ENCODE measurements around the gene ERCC5.

The ERCC5 gene

DNA sequence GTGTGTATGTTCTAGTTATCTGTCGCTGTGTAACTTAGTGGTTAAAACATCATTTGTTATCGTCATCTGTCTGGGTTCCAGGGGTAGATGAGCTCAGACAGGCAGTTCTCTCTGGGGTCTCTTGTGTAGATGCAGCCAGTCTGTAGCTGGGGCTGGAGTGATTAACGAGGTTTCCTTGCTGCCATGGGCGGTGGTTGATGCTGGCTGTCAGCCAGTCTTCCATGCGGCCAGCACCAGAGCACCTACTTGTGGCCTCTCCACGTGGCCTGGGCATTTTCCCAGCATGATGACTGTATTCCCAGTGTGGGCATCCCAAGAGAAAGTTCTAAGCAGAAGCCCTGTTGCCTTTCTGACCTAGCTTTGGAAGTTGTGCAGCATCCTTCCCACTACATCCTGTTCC, 10.7 kb downstream of the ERCC5 start:
- DNase-seq (ENCODE audit: low read depth): no peak
- TF ChIP-seq, protein P1, sequence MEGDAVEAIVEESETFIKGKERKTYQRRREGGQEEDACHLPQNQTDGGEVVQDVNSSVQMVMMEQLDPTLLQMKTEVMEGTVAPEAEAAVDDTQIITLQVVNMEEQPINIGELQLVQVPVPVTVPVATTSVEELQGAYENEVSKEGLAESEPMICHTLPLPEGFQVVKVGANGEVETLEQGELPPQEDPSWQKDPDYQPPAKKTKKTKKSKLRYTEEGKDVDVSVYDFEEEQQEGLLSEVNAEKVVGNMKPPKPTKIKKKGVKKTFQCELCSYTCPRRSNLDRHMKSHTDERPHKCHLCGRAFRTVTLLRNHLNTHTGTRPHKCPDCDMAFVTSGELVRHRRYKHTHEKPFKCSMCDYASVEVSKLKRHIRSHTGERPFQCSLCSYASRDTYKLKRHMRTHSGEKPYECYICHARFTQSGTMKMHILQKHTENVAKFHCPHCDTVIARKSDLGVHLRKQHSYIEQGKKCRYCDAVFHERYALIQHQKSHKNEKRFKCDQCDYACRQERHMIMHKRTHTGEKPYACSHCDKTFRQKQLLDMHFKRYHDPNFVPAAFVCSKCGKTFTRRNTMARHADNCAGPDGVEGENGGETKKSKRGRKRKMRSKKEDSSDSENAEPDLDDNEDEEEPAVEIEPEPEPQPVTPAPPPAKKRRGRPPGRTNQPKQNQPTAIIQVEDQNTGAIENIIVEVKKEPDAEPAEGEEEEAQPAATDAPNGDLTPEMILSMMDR (conservative IDR thresholded peaks at IDR 0.05; ENCODE audit: low read depth, low read length): no peak

DNA sequence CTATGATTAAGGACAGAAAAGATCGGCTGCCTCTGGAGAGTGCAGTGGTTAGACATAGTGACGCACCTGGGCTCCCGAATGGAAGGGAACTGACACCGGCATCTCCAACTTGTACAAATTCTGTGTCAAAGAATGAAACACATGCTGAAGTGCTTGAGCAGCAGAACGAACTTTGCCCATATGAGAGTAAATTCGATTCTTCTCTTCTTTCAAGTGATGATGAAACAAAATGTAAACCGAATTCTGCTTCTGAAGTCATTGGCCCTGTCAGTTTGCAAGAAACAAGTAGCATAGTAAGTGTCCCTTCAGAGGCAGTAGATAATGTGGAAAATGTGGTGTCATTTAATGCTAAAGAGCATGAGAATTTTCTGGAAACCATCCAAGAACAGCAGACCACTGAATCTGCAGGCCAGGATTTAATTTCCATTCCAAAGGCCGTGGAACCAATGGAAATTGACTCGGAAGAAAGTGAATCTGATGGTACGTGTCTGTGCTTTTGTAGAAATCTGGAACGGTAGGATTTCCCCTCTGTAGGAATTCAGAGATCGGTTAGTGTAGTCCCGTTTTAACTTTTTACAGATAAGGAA, 16.9 kb downstream of the ERCC5 start:
- DNase-seq (ENCODE audit: low read depth): no peak
- TF ChIP-seq, protein P1 (conservative IDR thresholded peaks at IDR 0.05; ENCODE audit: low read depth, low read length): no peak
- H3K4me3 ChIP-seq (ENCODE audit: low read length): no peak overlapping the region

More for the DNA sequence above, 10.7 kb downstream of the ERCC5 start:
- no peak overlapping the region for H3K4me3 ChIP-seq (ENCODE audit: low read length)

DNA sequence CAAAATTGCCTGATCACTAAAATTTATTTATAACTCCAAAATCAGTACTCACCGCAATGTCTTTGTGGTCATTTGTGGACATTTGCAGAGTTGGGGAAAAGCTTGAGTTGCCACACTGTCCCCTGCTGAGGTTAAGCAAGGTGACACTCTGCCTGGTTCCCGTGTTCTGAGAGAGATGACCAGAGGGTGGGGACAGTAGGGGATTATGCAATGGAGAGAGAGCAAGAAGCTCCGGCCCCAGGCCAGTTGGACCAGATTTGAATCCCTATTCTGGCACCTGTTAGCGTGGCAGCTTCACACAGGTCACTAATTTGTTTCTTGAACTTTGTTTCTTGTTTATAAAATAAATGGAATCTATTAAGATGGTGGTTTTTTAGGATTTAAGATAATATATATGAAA, 17.8 kb downstream of the ERCC5 start:
- TF ChIP-seq, protein P1 (conservative IDR thresholded peaks at IDR 0.05; ENCODE audit: low read depth, low read length): no peak
- DNase-seq (ENCODE audit: low read depth): no peak
- H3K4me3 ChIP-seq (ENCODE audit: low read length): no peak overlapping the region

DNA sequence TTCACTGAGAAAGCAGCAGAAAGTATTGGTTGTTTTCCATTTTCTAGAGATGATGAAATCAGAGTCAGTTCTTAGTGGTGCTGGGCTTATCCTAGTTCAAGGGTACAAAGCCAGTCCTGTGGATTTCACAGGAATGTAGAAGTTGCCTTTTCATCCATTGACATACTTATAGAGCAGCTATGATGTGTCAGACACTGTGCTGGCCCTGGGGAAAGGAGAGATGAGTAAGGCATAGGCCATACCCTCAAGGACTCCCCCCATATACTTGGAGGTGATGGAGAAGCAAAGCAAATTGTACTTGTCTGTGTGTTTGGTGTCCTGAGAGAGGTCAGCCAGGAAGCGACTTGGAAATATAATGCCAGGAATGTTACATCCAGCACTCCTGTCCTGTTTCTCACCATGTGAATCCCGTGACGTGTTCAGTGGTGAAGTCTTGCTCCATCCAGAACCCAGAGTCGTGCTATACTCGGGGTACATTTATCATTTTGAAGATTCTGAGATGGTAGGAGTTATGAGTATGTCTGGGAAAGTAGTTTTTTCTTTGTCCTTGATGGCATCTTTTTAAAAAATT, 22.6 kb downstream of the ERCC5 start:
- H3K4me3 ChIP-seq (ENCODE audit: low read length): no peak overlapping the region
- TF ChIP-seq, protein P1 (conservative IDR thresholded peaks at IDR 0.05; ENCODE audit: low read depth, low read length): no peak
- no peak for DNase-seq (ENCODE audit: low read depth)

DNA sequence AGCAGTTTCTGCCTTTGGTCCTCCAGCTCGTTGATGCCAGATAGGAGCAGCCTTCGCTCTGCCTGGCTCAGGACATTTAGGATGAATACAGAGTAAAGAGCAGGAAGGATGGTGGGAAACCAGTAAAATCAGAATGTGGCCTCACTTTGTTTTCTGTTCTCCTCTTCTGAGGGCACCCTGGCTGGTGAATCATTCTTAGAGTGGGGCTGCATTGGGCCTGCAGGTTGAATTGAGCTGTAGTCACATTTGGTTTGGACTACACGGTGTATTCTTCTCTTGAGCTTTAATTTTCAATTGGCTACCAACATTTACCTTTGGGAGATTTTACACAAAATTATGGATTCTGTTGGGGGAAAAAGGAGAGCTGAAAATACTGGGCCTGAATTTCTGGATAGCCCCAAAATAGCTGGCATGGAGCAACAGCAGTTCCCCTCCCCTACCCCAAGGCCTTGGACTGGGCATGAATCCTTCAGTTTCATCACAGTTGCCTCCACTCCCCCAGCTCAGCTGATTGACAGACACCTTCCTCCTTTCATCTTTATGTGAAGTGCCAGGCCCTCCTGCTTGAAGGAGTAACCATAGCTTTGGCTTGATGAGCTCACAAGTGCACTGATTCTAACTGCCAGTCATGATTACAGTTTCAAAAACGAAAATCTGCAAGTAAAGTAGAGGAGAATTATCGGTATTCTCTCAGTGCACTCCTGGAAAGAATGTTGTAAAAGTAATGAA, 24.3 kb downstream of the ERCC5 start:
- TF ChIP-seq, protein P1 (conservative IDR thresholded peaks at IDR 0.05; ENCODE audit: low read depth, low read length): no peak
- no peak overlapping the region for H3K4me3 ChIP-seq (ENCODE audit: low read length)
- DNase-seq (ENCODE audit: low read depth): no peak

DNA sequence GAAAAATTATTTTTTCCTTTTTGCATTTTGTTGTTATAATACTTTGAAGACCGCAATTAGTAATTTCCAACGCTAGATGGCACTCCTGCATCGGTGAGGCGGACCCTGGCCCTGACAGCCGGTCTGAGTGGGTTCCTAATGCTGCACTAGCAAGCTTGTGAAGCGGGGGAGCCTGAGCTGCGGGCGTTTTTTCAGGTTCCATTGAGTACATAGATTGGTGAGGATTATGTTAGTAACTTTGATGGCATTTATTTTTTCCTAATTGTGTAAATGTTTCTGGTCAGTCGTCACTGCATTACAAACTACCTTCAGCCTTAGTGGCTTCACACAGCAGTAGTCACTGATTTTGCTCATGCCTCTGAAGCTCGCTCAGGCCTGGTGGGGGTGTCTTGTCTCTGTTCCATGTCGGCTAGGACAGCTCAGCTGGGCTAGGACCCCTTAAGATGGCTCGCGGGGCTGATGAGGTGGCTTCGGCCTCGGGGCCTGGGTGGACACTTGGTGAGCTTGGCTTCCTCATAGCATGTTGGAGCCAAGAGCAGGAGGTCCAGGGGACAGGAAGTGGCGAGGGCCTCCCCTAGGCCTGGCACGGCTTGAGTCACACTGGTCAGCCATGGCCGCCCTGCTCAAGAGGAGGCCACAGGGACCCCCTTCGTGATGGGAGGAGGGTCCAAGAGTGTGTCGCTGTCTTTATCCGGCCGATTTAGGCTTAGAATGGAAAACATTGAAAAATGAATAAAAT, 25.0 kb downstream of the ERCC5 start:
- DNase-seq (ENCODE audit: low read depth): no peak
- H3K4me3 ChIP-seq (ENCODE audit: low read length): no peak overlapping the region
- TF ChIP-seq, protein P1 (conservative IDR thresholded peaks at IDR 0.05; ENCODE audit: low read depth, low read length): peak; percentile 80

Data from retinal pigment epithelial cell (primary cell).